Lung (tissue), 12 donors: ENCODE results near the gene BTNL9. TPM values are rescaled to one million over a fixed set of nuclear protein-coding genes. Genes with fewer than 3 reads are reported as not detected.
"Not testable (repeated sequence)": the region's sequence is repeated elsewhere in the genome, so short reads cannot be mapped to it uniquely, and the experiment has no call there.

Experiments used
- ATAC-seq: fragments of 200-7000 bp; cut with Tn5 transposase; one replicate; pipeline ENCODE4 v1.9.1; 2020; ENCODE audit warnings: moderate number of reproducible peaks; ENCODE audit not compliant: insufficient read depth, low FRiP score
- DNase-seq, 3 donors: peaks; one replicate each; pipeline ENCODE4 v3.0.0-alpha.2; 2013 to 2017
- H3K27ac ChIP-seq, 2 donors: one replicate each; pipeline ENCODE4 v1.5.1; 2013; ENCODE audit warnings: mild to moderate bottlenecking in 2 of 2, moderate library complexity in 2 of 2, control low read depth in 1 of 2, inconsistent platforms in 1 of 2, low read depth in 1 of 2, low read length in 1 of 2
- H3K27me3 ChIP-seq, 3 donors: one replicate each; pipeline ENCODE4 v1.5.1; 2013; ENCODE audit warnings: low read length in 2 of 3; ENCODE audit not compliant: control insufficient read depth in 3 of 3, insufficient read depth in 3 of 3
- H3K36me3 ChIP-seq, 4 donors: one replicate each; pipeline ENCODE4 v1.5.1; 2013; ENCODE audit warnings: low read length in 4 of 4, mild to moderate bottlenecking in 1 of 4, moderate library complexity in 1 of 4; ENCODE audit not compliant: control insufficient read depth in 4 of 4, insufficient read depth in 4 of 4
- H3K4me1 ChIP-seq, 5 donors: one replicate each; pipeline ENCODE4 v1.5.1; 2013; ENCODE audit warnings: low read length in 5 of 5, mild to moderate bottlenecking in 2 of 5, moderate library complexity in 1 of 5; ENCODE audit not compliant: control insufficient read depth in 5 of 5, insufficient read depth in 5 of 5
- H3K4me3 ChIP-seq: one replicate; pipeline ENCODE4 v1.5.1; 2013; ENCODE audit warnings: mild to moderate bottlenecking, control low read depth, moderate library complexity
- H3K9ac ChIP-seq, 2 donors: one replicate each; pipeline ENCODE4 v1.5.1; 2013; ENCODE audit warnings: low read length in 2 of 2, control low read depth in 1 of 2; ENCODE audit not compliant: insufficient read depth in 1 of 2
- H3K9me3 ChIP-seq, 4 donors: one replicate each; pipeline ENCODE4 v1.5.1; 2013; ENCODE audit warnings: low read length in 3 of 4, mild to moderate bottlenecking in 1 of 4, moderate library complexity in 1 of 4; ENCODE audit not compliant: control insufficient read depth in 4 of 4, insufficient read depth in 3 of 4
- WGBS, 2 donors: extraction: QIAGEN DNeasy Blood & Tissue Kit; methylation state at CpG; one replicate each; pipeline ENCODE4 v1.1.7; 2013; 5-methylcytosine and 5-hydroxymethylcytosine counted together
- polyA plus RNA-seq, 2 donors: library from polyadenylated mRNA; stranded (reverse); fragments of 200-250 nt; gene quantifications; one replicate each; pipeline ENCODE4 v1.2.1, GENCODE V29; 2013
- total RNA-seq, 2 donors: library from RNA; depleted of rRNA in 1 of 2; stranded (reverse); fragments of >200 nt in 1 of 2; gene quantifications; one replicate each; pipeline ENCODE4 v1.2.1, GENCODE V29; 2014 to 2021
- TF ChIP-seq, protein P1 (sequence below): IDR thresholded peaks from 2 replicates; pipeline ENCODE4 v1.5.1; 2012; ENCODE audit warnings: mild to moderate bottlenecking; ENCODE audit errors: control extremely low read depth, extremely low read depth
- donor health status: control.
- donor health status: control.
- donor health status: Bipolar disorder and iron deficiency.
- donor health status: healthy.
- donor health status: DM: yes; HTN: yes; CAD: no.

The BTNL9 gene
- total and polyA plus RNA-seq, 4 donors, result 23.5 to 73.1 (median 62.3) TPM

- H3K27me3 ChIP-seq, result peaks cover 10 to 49% (median 27%) of the 10 kb centered on the region in 3 donors
- not testable (repeated sequence) for H3K4me3 ChIP-seq, H3K36me3 ChIP-seq, H3K9ac ChIP-seq, H3K27ac ChIP-seq, DNase-seq, H3K4me1 ChIP-seq, ATAC-seq
- H3K9me3 ChIP-seq, result peaks cover 0 to 11% (median 0%) of the 10 kb centered on the region in 4 donors
- 6 to 10% methylated on average over 5 of the region's 5 CpGs for WGBS, 2 donors
Observed at GRCh38 chr5:181104259-181104568, 64.1 kb downstream of the BTNL9 start.

DNA sequence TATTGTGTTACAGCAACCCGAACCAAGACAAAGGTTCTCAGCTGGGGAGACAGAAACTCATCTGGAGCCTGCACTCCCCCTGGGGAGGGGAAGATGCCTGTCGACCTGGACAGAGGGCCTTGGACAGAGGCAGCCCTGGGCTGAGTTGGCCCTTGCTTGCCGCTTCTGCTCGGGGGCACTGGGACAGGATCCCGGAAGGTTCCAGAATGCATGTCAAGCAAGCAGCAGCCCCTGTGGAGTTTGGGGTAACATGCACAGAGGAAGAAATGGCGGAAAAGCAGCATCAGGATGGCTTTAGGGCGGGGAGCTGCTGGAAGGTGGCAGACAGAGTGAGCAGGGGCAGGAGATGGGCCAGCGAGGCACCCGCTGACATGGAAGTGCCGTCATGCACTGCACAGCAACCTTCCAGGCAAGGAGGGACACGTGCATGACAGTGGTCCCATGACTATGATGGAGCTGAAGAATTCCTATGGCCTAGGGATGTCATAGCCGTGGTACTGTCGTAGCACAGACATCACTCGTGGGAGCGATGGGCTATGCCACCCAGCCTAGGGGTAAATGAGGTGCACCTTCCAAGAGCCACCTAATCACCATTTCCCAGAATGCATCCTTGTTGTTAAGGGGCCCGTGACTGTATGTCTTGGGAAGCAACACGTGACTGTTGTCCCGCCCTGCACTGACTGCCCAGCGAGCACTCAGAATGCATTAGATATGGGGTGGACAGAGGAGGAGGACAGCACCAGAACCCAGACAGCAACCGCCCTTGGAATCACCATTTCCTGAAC, 64.7 kb downstream of the BTNL9 start:
- not testable (repeated sequence) for H3K4me1 ChIP-seq, H3K27ac ChIP-seq, H3K9me3 ChIP-seq, H3K9ac ChIP-seq, H3K36me3 ChIP-seq, ATAC-seq, DNase-seq, H3K4me3 ChIP-seq
- WGBS, 2 donors, result 23 to 68% methylated on average over 11 to 20 of the region's 20 CpGs
- H3K27me3 ChIP-seq, result peaks cover 4 to 44% (median 21%) of the 10 kb centered on the region in 3 donors

- Histone ChIP-seq H3K27ac (no peak overlapping the region), H3K4me1 (peaks cover 0 to under 1% (median 0%) of the 10 kb centered on the region in 5 donors), H3K9ac (no peak overlapping the region), H3K4me3 (no peak overlapping the region), H3K27me3 (peaks cover 4 to 43% (median 16%) of the 10 kb centered on the region in 3 donors), H3K9me3 (peaks cover 0 to under 1% (median 0%) of the 10 kb centered on the region in 4 donors), H3K36me3 (no peaks in the 10 kb centered on the region)
- TF ChIP-seq, protein P1, sequence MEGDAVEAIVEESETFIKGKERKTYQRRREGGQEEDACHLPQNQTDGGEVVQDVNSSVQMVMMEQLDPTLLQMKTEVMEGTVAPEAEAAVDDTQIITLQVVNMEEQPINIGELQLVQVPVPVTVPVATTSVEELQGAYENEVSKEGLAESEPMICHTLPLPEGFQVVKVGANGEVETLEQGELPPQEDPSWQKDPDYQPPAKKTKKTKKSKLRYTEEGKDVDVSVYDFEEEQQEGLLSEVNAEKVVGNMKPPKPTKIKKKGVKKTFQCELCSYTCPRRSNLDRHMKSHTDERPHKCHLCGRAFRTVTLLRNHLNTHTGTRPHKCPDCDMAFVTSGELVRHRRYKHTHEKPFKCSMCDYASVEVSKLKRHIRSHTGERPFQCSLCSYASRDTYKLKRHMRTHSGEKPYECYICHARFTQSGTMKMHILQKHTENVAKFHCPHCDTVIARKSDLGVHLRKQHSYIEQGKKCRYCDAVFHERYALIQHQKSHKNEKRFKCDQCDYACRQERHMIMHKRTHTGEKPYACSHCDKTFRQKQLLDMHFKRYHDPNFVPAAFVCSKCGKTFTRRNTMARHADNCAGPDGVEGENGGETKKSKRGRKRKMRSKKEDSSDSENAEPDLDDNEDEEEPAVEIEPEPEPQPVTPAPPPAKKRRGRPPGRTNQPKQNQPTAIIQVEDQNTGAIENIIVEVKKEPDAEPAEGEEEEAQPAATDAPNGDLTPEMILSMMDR, result no peak
- WGBS, 2 donors, result 49 to 66% methylated on average over 7 of the region's 7 CpGs
- no peak for DNase-seq
- ATAC-seq, result no peak
Observed at GRCh38 chr5:181105391-181106025, 65.4 kb downstream of the BTNL9 start.

DNA sequence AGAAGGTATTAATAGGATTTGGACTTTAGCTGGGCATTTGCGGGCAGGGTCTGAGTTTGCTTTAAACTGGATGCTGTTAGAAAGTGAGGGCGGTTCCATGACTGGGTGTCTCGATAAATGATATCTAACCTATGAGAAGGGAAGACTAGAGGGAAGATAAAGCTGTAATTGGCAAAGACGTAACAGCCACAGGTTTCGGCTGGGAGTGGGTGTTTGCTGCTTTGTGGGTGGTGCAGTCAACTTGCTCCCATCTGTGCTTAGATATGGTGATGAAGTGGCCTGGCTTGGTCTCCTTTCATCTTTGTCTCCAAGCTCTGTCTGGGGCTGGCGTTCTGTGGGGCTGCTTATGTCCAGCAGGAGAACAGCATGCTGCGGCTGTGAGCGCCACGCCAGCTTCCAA, 67.6 kb downstream of the BTNL9 start:
- H3K4me1 ChIP-seq, result no peaks in the 10 kb centered on the region
- no peak overlapping the region for H3K4me3 ChIP-seq
- H3K27ac ChIP-seq, result no peak overlapping the region
- 77 to 86% methylated on average over 9 of the region's 9 CpGs for WGBS, 2 donors
- TF ChIP-seq, protein P1, result no peak
- peaks cover 8 to 61% (median 16%) of the 10 kb centered on the region in 3 donors for H3K27me3 ChIP-seq
- H3K9ac ChIP-seq, result no peak overlapping the region
- no peak for DNase-seq
- no peak for ATAC-seq
- no peaks in the 10 kb centered on the region for H3K36me3 ChIP-seq
- no peaks in the 10 kb centered on the region for H3K9me3 ChIP-seq
